Sigmoid colon (tissue), 4 donors: Measurements from ENCODE around the gene RASGRF2.

Experiments
- EP300 ChIP-seq, 4 donors: sonication (generic); formaldehyde crosslinking; IDR thresholded peaks; one replicate each; pipeline ENCODE4 v1.6.1; 2017; ENCODE audit warnings: antibody characterized with exemption in 4 of 4
- POLR2A ChIP-seq, 2 donors: fragments of 450-650 bp; IDR thresholded peaks; one replicate each; pipeline ENCODE4 v1.6.1; 2016; ENCODE audit warnings: antibody characterized with exemption in 2 of 2, mild to moderate bottlenecking in 2 of 2, moderate library complexity in 2 of 2
- TF ChIP-seq, protein P1 (sequence below), 4 experiments: fragments of 450-650 bp in 3 of 4; fragments of 200-600 bp in 1 of 4; IDR thresholded peaks; one replicate each; pipeline ENCODE4 v1.5.1; 2016 to 2019; ENCODE audit warnings: antibody characterized with exemption in 4 of 4, mild to moderate bottlenecking in 3 of 4, moderate library complexity in 2 of 4

GRCh38 chr5:80989883-80990282 is 29.7 kb downstream of the RASGRF2 start:
- TF ChIP-seq, protein P1, sequence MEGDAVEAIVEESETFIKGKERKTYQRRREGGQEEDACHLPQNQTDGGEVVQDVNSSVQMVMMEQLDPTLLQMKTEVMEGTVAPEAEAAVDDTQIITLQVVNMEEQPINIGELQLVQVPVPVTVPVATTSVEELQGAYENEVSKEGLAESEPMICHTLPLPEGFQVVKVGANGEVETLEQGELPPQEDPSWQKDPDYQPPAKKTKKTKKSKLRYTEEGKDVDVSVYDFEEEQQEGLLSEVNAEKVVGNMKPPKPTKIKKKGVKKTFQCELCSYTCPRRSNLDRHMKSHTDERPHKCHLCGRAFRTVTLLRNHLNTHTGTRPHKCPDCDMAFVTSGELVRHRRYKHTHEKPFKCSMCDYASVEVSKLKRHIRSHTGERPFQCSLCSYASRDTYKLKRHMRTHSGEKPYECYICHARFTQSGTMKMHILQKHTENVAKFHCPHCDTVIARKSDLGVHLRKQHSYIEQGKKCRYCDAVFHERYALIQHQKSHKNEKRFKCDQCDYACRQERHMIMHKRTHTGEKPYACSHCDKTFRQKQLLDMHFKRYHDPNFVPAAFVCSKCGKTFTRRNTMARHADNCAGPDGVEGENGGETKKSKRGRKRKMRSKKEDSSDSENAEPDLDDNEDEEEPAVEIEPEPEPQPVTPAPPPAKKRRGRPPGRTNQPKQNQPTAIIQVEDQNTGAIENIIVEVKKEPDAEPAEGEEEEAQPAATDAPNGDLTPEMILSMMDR (IDR thresholded peaks at IDR 0.05): no peak
- TF ChIP-seq POLR2A (IDR thresholded peaks at IDR 0.05) (no peak), EP300 (IDR thresholded peaks at IDR 0.05) (no peak)
